Psoas muscle (tissue), 8 donors: ENCODE measurements around the gene ZBTB6. TPM values are rescaled to one million over a fixed set of nuclear protein-coding genes. Genes with fewer than 3 reads are reported as not detected.
"Not testable (repeated sequence)": the region's sequence is repeated elsewhere in the genome, so short reads cannot be mapped to it uniquely, and the experiment has no call there.

Experiments
- ATAC-seq, 4 donors: fragments of 200-7000 bp; cut with Tn5 transposase; one replicate each; pipeline ENCODE4 v1.9.1; 2020; ENCODE audit warnings: moderate library complexity in 3 of 4, mild to moderate bottlenecking in 2 of 4
- DNase-seq, 2 donors: peaks; one replicate each; pipeline ENCODE4 v3.0.0-alpha.2; 2020
- H3K27ac ChIP-seq: fragments of 200-600 bp; one replicate; pipeline ENCODE4 v1.8.0; 2022
- H3K27me3 ChIP-seq, 3 donors: fragments of 200-600 bp in 1 of 3; one replicate each; pipeline versions ENCODE4 v1.6.1 to v1.8.0; 2013 to 2022; ENCODE audit warnings: low read length in 2 of 3, mild to moderate bottlenecking in 2 of 3, moderate library complexity in 1 of 3; ENCODE audit not compliant: insufficient read depth in 3 of 3
- H3K36me3 ChIP-seq, 2 donors: fragments of 200-600 bp in 1 of 2; one replicate each; pipeline versions ENCODE4 v1.6.1 to v1.8.0; 2013 to 2022; ENCODE audit warnings: low read depth in 1 of 2, mild to moderate bottlenecking in 1 of 2, moderate library complexity in 1 of 2; ENCODE audit not compliant: insufficient read depth in 1 of 2
- H3K4me1 ChIP-seq: fragments of 200-600 bp; one replicate; pipeline ENCODE4 v1.8.0; 2022
- H3K4me3 ChIP-seq: fragments of 200-600 bp; one replicate; pipeline ENCODE4 v1.8.0; 2022; ENCODE audit warnings: mild to moderate bottlenecking
- H3K9me3 ChIP-seq: fragments of 200-600 bp; one replicate; pipeline ENCODE4 v1.8.0; 2022
- CTCF ChIP-seq: fragments of 200-600 bp; IDR thresholded peaks from one replicate; pipeline ENCODE4 v1.8.0; 2022; ENCODE audit warnings: antibody characterized with exemption
- WGBS, 3 donors: extraction: QIAGEN DNeasy Blood & Tissue Kit; methylation state at CpG; one replicate each; pipeline versions ENCODE4 v1.1.6 to v1.1.7; 2013; 5-methylcytosine and 5-hydroxymethylcytosine counted together
- intact Hi-C, 2 donors: fragments of 100-400 bp; cut with DNase I; formaldehyde crosslinking; loops; one replicate each; pipeline versions ENCODE4 v1.11.0 to v1.14.2; 2022
- polyA plus RNA-seq, 3 donors: library from polyadenylated mRNA; stranded (reverse); fragments of 200-250 nt; gene quantifications; one replicate each; pipeline ENCODE4 v1.2.3, GENCODE V29; 2013
- total RNA-seq, 4 donors: library from RNA; stranded (reverse); fragmentation: NEBNext Ultra II Directional in 2 of 4; extraction: Animal tissue kit (Norgen Biotek cat#: 25700) in 2 of 4; gene quantifications; one replicate each; pipeline versions ENCODE4 v1.2.1 to v1.2.4, GENCODE V29; 2021 to 2023
- donor health status: healthy with polysubstance abuse.
- donor health status: DM: no; HTN: no; CAD: no; lungs with moderate emphysema.
- donor health status: Bipolar disorder and iron deficiency.
- donor health status: healthy.
- donor health status: DM: yes; HTN: yes; CAD: no.
- donor health status: DM: no; HTN: no; CAD: no.
- donor health status: DM: no; HTN: no; CAD: no.
- donor health status: DM: yes; HTN: yes; CAD: no.

Gene ZBTB6
- total and polyA plus RNA-seq, 7 donors: 3.9 to 12.6 (median 6.2) TPM

- peaks cover 0 to 31% of the 10 kb centered on the region in 2 donors for H3K36me3 ChIP-seq
- H3K4me1 ChIP-seq: no peaks in the 10 kb centered on the region
- intact Hi-C loops: no loop called here
- no peak overlapping the region for H3K27ac ChIP-seq
- no peak for DNase-seq
- no peaks in the 10 kb centered on the region for H3K27me3 ChIP-seq
- ATAC-seq: no peak
- TF ChIP-seq CTCF: no peak
- H3K9me3 ChIP-seq: no peaks in the 10 kb centered on the region
- H3K4me3 ChIP-seq: no peak overlapping the region
- WGBS, 3 donors: 86 to 91% (median 91%) methylated on average over 2 of the region's 2 CpGs
Observed at GRCh38 chr9:122918310-122918709, 5.2 kb upstream of the ZBTB6 start.

- Histone ChIP-seq H3K36me3 (peaks cover 0 to 27% of the 10 kb centered on the region in 2 donors), H3K4me1 (no peaks in the 10 kb centered on the region), H3K27me3 (no peaks in the 10 kb centered on the region), H3K9me3 (no peaks in the 10 kb centered on the region), H3K4me3 (peak overlapping the region; percentile 83), H3K27ac (peak overlapping the region; percentile 78)
- WGBS, 3 donors: 2 to 5% (median 3%) methylated on average over 9 of the region's 9 CpGs
- ATAC-seq (no peak), DNase-seq (no peak)
- intact Hi-C loops: no loop called here
- no peak for TF ChIP-seq CTCF
Observed at GRCh38 chr9:122912671-122912963, 506 bp downstream of the ZBTB6 start.

GRCh38 chr9:122906122-122906521 lies 7.0 kb downstream of the ZBTB6 start:
- H3K27ac ChIP-seq, DNase-seq, intact Hi-C loops: not testable (repeated sequence)

GRCh38 chr9:122904823-122905710 lies 8.1 kb downstream of the ZBTB6 start, which contains the start of gene RC3H2:
Gene RC3H2 (minus strand): TSS chr9:122905359. CDS start chr9:122897509, 7,850 bp downstream.
- no peaks in the 10 kb centered on the region for H3K9me3 ChIP-seq
- DNase-seq (peak; percentile 98 to 99), ATAC-seq (peak; percentile 98 to 99 (median 98))
- peak within 1 kb of the TSS; percentile 84 for H3K4me3 ChIP-seq
- intact Hi-C loops: loop anchor here in 1 of 2 donors (5.0 kb wide), 1 partner anchor 37 kb away; the partner anchor contains the start of gene RABGAP1
- peaks cover 30% of the 10 kb centered on the region for H3K4me1 ChIP-seq
- no peaks in the 10 kb centered on the region for H3K27me3 ChIP-seq
- H3K27ac ChIP-seq: peak within 1 kb of the TSS; percentile 87
- no peak for TF ChIP-seq CTCF
- WGBS, 3 donors: 0% methylated on average over 41 to 77 of the region's 77 CpGs
- H3K36me3 ChIP-seq: peaks cover 0 to 10% of the 10 kb centered on the region in 2 donors

More at GRCh38 chr9:122906122-122906521, 7.0 kb downstream of the ZBTB6 start:
- ATAC-seq, H3K4me3 ChIP-seq, H3K9me3 ChIP-seq, H3K27me3 ChIP-seq: not testable (repeated sequence)
- 93 to 96% (median 96%) methylated on average over 16 of the region's 16 CpGs for WGBS, 3 donors
- Histone ChIP-seq H3K4me1 (peaks cover 20% of the 10 kb centered on the region), H3K36me3 (peaks cover 0 to 21% of the 10 kb centered on the region in 2 donors)

GRCh38 chr9:122904466-122904822 lies 8.7 kb downstream of the ZBTB6 start:
- intact Hi-C loops: loop anchor here in 1 of 2 donors (5.0 kb wide), 1 partner anchor 38 kb away; the partner anchor contains the start of gene RABGAP1
- Histone ChIP-seq H3K36me3 (peaks cover 0 to 4% of the 10 kb centered on the region in 2 donors), H3K27ac (peak overlapping the region; percentile 87), H3K27me3 (no peaks in the 10 kb centered on the region), H3K4me3 (peak overlapping the region; percentile 84), H3K4me1 (peaks cover 31% of the 10 kb centered on the region), H3K9me3 (no peaks in the 10 kb centered on the region)
- DNase-seq: peak in 1 of 2 donors; percentile 17
- 0 to 1% (median 0%) methylated on average over 8 of the region's 8 CpGs for WGBS, 3 donors
- TF ChIP-seq CTCF: no peak
- ATAC-seq: peak; percentile 14 to 50 (median 28)
